ENCODE data around the gene PPP1R9B. TPM values are rescaled to one million over a fixed set of nuclear protein-coding genes. Genes with fewer than 3 reads are reported as not detected.

Gene PPP1R9B
- total and polyA plus RNA-seq, 3 donors from 2014 or later, result 49.1 to 82.4 (median 81.1) TPM

DNA sequence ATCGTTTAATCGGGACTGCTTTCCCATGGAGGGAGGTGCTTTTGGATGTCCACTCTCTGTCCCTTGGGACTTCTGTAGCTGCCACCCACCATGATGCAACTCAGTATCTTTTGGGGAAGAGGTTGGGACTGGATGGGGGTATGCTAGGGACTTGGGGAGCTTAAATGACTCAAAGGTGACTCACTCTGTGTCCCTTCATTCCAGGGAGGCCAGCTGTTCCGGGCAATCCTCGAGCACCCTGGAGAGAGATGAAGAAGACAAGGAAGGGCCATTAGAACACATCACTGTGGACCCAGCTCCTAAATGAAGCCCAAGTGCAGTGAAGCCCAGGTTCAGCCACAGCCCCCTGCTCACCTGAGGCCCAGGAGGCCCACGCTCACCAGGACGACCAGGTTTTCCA, 46.3 kb upstream of the PPP1R9B start:
- Histone ChIP-seq H3K9me3 (no peaks in the 10 kb centered on the region), H3K27me3 (no peaks in the 10 kb centered on the region), H3K36me3 (ENCODE audit: low read depth, missing control alignments) (no peaks in the 10 kb centered on the region), H3K27ac (peak overlapping the region in 1 of 2 donors; percentile 51), H3K4me3 (no peak overlapping the region), H3K4me1 (peaks cover 11% of the 10 kb centered on the region)
- DNase-seq, result no peak
- no peak for TF ChIP-seq POLR2A (IDR thresholded peaks at IDR 0.05)
- TF ChIP-seq, protein P1, sequence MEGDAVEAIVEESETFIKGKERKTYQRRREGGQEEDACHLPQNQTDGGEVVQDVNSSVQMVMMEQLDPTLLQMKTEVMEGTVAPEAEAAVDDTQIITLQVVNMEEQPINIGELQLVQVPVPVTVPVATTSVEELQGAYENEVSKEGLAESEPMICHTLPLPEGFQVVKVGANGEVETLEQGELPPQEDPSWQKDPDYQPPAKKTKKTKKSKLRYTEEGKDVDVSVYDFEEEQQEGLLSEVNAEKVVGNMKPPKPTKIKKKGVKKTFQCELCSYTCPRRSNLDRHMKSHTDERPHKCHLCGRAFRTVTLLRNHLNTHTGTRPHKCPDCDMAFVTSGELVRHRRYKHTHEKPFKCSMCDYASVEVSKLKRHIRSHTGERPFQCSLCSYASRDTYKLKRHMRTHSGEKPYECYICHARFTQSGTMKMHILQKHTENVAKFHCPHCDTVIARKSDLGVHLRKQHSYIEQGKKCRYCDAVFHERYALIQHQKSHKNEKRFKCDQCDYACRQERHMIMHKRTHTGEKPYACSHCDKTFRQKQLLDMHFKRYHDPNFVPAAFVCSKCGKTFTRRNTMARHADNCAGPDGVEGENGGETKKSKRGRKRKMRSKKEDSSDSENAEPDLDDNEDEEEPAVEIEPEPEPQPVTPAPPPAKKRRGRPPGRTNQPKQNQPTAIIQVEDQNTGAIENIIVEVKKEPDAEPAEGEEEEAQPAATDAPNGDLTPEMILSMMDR (IDR thresholded peaks at IDR 0.05), result no peak
- intact Hi-C loops (cut with DNase I; ENCODE audit: low total_unique reads), result no loop called here
- 61 to 76% methylated on average over 4 to 6 of the region's 6 CpGs for WGBS, 2 donors

DNA sequence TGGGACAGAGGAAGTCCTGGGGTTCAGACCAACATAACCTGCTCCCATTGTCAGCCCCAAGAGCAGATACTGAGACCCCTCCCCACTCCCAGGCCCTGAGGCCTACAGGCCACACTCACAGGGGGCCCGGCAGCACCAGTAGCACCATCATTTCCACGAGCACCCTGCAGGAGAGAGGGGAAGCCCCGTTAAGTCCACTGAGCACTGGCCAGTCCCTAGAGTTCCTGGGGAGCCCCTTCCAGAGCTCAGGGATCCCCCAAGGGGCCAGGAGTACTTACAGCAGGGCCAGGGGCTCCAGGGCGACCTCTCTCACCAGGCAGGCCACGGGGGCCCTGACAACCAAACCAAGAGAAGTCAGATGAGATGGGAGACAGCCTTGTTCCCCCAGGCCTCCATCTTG, 45.6 kb upstream of the PPP1R9B start:
- intact Hi-C loops (cut with DNase I; ENCODE audit: low total_unique reads), result no loop called here
- Histone ChIP-seq H3K4me3 (no peak overlapping the region), H3K27me3 (no peaks in the 10 kb centered on the region), H3K27ac (peak overlapping the region in 1 of 2 donors; percentile 51), H3K36me3 (ENCODE audit: low read depth, missing control alignments) (no peaks in the 10 kb centered on the region), H3K4me1 (peaks cover 11% of the 10 kb centered on the region), H3K9me3 (no peaks in the 10 kb centered on the region)
- WGBS, 2 donors, result 82 to 95% methylated on average over 2 to 4 of the region's 5 CpGs
- DNase-seq, result no peak
- TF ChIP-seq POLR2A (IDR thresholded peaks at IDR 0.05), result no peak
- TF ChIP-seq, protein P1 (IDR thresholded peaks at IDR 0.05), result no peak

DNA sequence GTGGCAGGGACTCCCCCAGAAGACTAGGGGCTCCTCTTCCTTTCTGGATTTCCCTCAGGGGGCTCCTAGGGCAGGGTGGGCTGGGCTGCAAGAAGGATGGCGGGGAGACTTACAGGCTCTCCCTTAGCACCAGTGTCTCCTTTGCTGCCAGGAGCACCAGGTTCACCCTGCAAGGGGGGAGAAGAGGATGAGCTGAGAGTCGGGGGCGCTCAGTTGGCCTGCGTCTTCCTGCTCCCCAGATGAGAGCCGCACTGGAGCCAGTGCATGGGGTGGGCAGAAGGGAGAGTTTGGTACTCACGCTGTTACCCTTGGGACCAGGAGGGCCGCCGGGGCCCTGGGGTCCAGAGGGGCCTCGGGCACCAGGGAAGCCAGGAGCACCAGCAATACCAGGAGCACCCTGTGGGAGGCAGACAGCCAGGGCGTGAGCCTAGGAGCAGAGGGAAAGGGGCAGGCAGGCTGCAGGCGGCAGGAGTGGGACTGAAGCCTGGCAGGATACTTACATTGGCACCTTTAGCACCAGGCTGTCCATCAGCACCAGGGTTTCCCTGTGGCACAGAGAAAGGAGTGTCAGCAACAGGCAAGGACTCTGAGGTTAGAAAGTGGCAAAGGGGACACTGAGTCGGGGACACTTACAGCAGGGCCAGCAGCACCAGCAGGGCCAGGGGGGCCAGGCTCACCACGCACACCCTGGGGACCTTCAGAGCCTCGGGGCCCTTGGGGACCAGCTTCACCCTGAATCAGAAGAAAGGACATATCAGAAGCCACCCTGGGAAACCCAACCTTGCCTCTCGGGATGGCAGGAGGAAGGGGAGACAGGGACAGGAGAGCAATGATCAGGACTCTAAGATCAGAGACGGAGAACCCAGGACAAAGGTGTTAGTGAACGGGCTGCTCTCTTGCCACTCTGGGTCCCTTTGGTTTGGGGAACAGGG, 44.7 kb upstream of the PPP1R9B start:
- no peak for DNase-seq
- Histone ChIP-seq H3K27ac (no peak overlapping the region), H3K4me1 (peaks cover 9% of the 10 kb centered on the region), H3K36me3 (ENCODE audit: low read depth, missing control alignments) (no peaks in the 10 kb centered on the region), H3K4me3 (no peak overlapping the region), H3K27me3 (no peaks in the 10 kb centered on the region), H3K9me3 (no peaks in the 10 kb centered on the region)
- intact Hi-C loops (cut with DNase I; ENCODE audit: low total_unique reads), result no loop called here
- 87 to 89% methylated on average over 9 to 16 of the region's 17 CpGs for WGBS, 2 donors
- TF ChIP-seq POLR2A (IDR thresholded peaks at IDR 0.05), result no peak
- TF ChIP-seq, protein P1 (IDR thresholded peaks at IDR 0.05), result no peak

DNA sequence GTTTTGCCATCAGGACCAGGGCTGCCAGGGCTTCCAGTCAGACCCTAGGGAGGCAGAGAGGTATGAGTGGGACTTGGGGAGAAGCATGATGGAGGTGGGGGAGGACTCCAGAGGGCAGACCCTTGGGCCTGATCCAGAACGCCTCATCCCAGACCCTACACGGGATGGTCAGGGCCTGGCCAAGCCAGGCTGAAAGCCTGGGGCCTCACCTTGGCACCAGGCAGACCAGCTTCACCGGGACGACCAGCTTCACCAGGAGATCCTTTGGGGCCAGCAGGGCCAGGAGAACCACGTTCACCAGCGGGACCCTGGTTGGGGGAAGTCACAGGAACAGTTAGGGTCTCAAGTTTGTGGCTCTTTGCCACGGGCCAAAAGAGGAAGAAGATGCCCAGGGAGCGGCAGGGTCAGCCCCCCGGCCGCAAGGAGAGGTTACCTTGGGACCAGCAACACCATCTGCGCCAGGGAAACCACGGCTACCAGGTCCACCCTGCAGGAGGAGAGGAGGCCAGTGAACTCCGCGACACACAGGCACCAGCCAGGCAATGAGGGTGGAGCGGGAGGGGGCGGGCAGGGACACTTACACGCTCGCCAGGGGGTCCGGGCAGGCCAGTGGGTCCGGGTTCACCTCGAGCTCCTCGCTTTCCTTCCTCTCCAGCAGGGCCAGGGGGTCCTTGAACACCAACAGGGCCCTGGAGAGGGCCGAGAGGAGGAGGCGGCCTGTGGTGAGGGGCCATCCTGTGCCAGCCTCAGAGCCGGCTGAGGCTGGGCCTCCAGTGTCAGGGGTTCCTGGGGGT, 43.9 kb upstream of the PPP1R9B start:
- H3K9me3 ChIP-seq, result no peaks in the 10 kb centered on the region
- intact Hi-C loops (cut with DNase I; ENCODE audit: low total_unique reads), result no loop called here
- 82 to 91% methylated on average over 9 to 25 of the region's 25 CpGs for WGBS, 2 donors
- H3K4me3 ChIP-seq, result no peak overlapping the region
- no peaks in the 10 kb centered on the region for H3K36me3 ChIP-seq (ENCODE audit: low read depth, missing control alignments)
- no peaks in the 10 kb centered on the region for H3K27me3 ChIP-seq
- no peak for DNase-seq
- no peak overlapping the region for H3K27ac ChIP-seq
- TF ChIP-seq, protein P1 (IDR thresholded peaks at IDR 0.05), result no peak
- TF ChIP-seq POLR2A (IDR thresholded peaks at IDR 0.05), result no peak
- peaks cover 4% of the 10 kb centered on the region for H3K4me1 ChIP-seq
